GM12872 (cell line): ENCODE measurements around the gene CMTM4.

ENCODE experiments used
- TF ChIP-seq, protein P1 (sequence below): IDR thresholded peaks from 3 replicates; pipeline ENCODE4 v1.5.1; 2011; ENCODE audit warnings: low read depth, mild to moderate bottlenecking, low read length, moderate library complexity; ENCODE audit not compliant: insufficient read depth

Gene CMTM4

GRCh38 chr16:66649636-66650205 is 46.8 kb downstream of the CMTM4 start:
- TF ChIP-seq, protein P1, sequence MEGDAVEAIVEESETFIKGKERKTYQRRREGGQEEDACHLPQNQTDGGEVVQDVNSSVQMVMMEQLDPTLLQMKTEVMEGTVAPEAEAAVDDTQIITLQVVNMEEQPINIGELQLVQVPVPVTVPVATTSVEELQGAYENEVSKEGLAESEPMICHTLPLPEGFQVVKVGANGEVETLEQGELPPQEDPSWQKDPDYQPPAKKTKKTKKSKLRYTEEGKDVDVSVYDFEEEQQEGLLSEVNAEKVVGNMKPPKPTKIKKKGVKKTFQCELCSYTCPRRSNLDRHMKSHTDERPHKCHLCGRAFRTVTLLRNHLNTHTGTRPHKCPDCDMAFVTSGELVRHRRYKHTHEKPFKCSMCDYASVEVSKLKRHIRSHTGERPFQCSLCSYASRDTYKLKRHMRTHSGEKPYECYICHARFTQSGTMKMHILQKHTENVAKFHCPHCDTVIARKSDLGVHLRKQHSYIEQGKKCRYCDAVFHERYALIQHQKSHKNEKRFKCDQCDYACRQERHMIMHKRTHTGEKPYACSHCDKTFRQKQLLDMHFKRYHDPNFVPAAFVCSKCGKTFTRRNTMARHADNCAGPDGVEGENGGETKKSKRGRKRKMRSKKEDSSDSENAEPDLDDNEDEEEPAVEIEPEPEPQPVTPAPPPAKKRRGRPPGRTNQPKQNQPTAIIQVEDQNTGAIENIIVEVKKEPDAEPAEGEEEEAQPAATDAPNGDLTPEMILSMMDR = no peak

GRCh38 chr16:66649167-66649566 is 47.4 kb downstream of the CMTM4 start:
- TF ChIP-seq, protein P1 = no peak

- TF ChIP-seq, protein P1 = no peak
Measured at GRCh38 chr16:66647866-66648265, 48.7 kb downstream of the CMTM4 start.

- TF ChIP-seq, protein P1 = no peak
Measured at GRCh38 chr16:66641387-66641786, 55.2 kb downstream of the CMTM4 start.

- TF ChIP-seq, protein P1 = no peak
Measured at GRCh38 chr16:66640724-66641314, 55.7 kb downstream of the CMTM4 start.

- TF ChIP-seq, protein P1 = no peak
Measured at GRCh38 chr16:66639091-66639885, 57.3 kb downstream of the CMTM4 start.

GRCh38 chr16:66637806-66638205 is 58.7 kb downstream of the CMTM4 start:
- TF ChIP-seq, protein P1 = no peak
